Measurements from ENCODE around the gene ZNF217.
"Not testable (repeated sequence)": the region's sequence is repeated elsewhere in the genome, so short reads cannot be mapped to it uniquely, and the experiment has no call there.

Gene ZNF217

DNA sequence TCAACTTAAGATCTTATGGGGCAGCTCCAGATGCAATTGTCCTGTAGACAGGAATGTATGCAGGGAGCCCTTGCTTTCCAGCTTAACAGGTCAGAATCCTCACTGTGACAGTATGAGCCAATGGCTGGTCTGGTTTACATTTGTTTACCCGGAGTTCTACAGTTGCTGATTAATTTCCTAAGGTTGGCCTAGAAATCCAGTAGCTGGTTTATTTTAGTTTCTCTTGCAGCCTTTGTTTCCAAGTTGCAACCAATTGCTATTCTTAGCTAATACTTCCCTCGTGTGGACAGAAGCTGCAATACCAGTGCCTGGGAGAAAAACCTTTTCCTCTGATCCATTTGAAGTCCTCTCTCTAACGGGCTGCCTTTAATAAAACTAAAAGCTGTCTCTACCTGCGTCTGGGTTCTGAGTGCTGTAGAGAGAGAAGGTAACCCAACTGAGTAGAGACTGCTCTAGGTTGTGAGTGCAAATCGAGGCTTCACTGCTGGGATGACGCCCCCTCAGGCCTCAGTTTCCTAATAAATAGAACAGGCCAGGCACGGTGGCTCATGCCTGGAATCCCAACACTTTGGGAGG, 45.9 kb downstream of the ZNF217 start:
- peak; percentile 82 for TF ChIP-seq CTCF (IDR thresholded peaks at IDR 0.05; ENCODE audit: low read depth, low read length)
- H3K4me3 ChIP-seq (ENCODE audit: low read depth, low read length): no peak overlapping the region

- no peak overlapping the region for H3K4me3 ChIP-seq (ENCODE audit: low read depth, low read length)
- no peak for TF ChIP-seq CTCF (IDR thresholded peaks at IDR 0.05; ENCODE audit: low read depth, low read length)
Measured at GRCh38 chr20:53539516-53539915, 54.1 kb downstream of the ZNF217 start.

DNA sequence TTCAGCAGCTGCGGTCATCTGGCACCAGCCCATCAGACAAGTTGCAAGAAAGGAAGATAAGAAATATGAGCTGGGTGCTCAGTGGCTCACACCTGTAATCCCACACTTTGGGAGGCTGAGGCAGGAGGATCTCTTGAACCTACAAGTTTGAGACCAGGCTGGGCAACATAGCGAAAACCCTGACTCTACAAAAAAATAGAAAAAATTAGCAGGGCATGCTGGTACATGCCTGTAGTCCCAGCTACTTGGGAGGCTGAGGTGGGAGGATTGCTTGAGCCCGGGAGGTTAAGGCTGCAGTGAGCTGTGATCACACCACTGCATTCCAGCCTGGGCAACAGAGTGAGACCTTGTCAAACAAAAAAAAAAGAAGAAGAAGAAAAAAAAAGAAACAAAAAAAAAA, 57.3 kb downstream of the ZNF217 start:
- not testable (repeated sequence) for H3K4me3 ChIP-seq (ENCODE audit: low read depth, low read length)

- H3K4me3 ChIP-seq (ENCODE audit: low read depth, low read length): no peak overlapping the region
- TF ChIP-seq CTCF (IDR thresholded peaks at IDR 0.05; ENCODE audit: low read depth, low read length): no peak
Measured at GRCh38 chr20:53535878-53536277, 57.8 kb downstream of the ZNF217 start.

- H3K4me3 ChIP-seq (ENCODE audit: low read depth, low read length): no peak overlapping the region
- TF ChIP-seq CTCF (IDR thresholded peaks at IDR 0.05; ENCODE audit: low read depth, low read length): no peak
Measured at GRCh38 chr20:53534037-53534436, 59.6 kb downstream of the ZNF217 start.

DNA sequence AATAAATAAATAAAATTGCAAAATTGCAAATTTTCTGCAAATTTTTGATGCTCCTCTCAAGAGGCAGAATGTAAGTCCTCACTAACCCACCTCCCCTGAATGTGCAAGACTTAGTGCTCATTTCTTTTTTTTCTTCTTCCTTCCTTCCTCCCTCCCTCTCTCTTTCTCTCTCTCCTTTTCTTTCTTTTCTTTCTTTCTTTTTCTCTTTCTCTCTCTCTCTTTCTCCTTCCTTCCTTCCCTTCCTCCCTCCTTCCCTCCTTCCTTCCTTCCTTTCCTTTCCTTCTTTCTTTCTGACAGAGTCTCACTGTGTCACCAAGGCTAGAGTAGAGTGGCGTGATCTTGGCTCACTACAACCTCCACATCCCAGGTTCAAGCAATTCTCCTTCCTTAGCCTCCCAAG, 60.1 kb downstream of the ZNF217 start:
- TF ChIP-seq CTCF (IDR thresholded peaks at IDR 0.05; ENCODE audit: low read depth, low read length): no peak
- no peak overlapping the region for H3K4me3 ChIP-seq (ENCODE audit: low read depth, low read length)

- not testable (repeated sequence) for H3K4me3 ChIP-seq (ENCODE audit: low read depth, low read length)
Measured at GRCh38 chr20:53532654-53533312, 60.9 kb downstream of the ZNF217 start.

DNA sequence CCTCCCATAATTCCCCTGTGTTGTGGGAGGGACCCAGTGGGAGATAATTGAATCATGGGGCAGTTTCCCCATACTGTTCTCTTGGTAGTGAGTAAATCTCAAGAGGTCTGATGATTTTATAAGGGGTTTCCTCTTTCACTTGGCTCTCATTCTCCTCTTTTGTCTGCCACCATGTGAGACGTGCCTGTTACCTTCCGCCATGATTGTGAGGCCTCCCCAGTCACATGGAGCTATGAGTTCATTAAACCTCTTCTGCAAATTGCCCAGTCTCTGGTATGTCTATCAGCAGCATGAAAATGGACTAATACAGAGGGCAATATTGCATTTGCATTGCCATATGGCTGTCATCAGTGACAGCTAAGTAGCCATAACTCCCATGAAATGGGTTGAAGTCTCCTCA, 63.2 kb downstream of the ZNF217 start:
- TF ChIP-seq CTCF (IDR thresholded peaks at IDR 0.05; ENCODE audit: low read depth, low read length): no peak
- no peak overlapping the region for H3K4me3 ChIP-seq (ENCODE audit: low read depth, low read length)

All from WI38 (cell line).